Peyer's patch (tissue), 4 donors: ENCODE measurements around the gene CTSD. TPM values are rescaled to one million over a fixed set of nuclear protein-coding genes. Genes with fewer than 3 reads are reported as not detected.
A peak's percentile ranks its signal among the peaks of the same experiment; 100 is the strongest.

Source experiments
- DNase-seq, 3 donors: peaks; one replicate each; pipeline ENCODE4 v3.0.0-alpha.2; 2017 to 2019
- H3K27ac ChIP-seq, 4 donors: fragments of 200-600 bp; sonication (generic); one replicate each; pipeline ENCODE4 v1.5.1; 2016 to 2019
- H3K27me3 ChIP-seq, 2 donors: fragments of 200-600 bp; sonication (generic); one replicate each; pipeline ENCODE4 v1.5.1; 2019
- H3K36me3 ChIP-seq, 3 donors: fragments of 200-600 bp; sonication (generic); one replicate each; pipeline ENCODE4 v1.5.1; 2016 to 2019
- H3K4me1 ChIP-seq, 4 donors: fragments of 200-600 bp; sonication (generic); one replicate each; pipeline ENCODE4 v1.5.1; 2016 to 2019
- H3K4me3 ChIP-seq, 4 donors: fragments of 200-600 bp; sonication (generic); 1 replicate in 3 of 4; 2 replicates in 1 of 4; pipeline ENCODE4 v1.5.1; 2016 to 2019; ENCODE audit warnings: mild to moderate bottlenecking in 1 of 4
- H3K9me3 ChIP-seq, 4 donors: fragments of 200-600 bp; sonication (generic); one replicate each; pipeline ENCODE4 v1.5.1; 2016 to 2019; ENCODE audit warnings: mild to moderate bottlenecking in 1 of 4
- CTCF ChIP-seq, 6 experiments: fragments of 450-650 bp in 4 of 6; fragments of 200-600 bp in 2 of 6; sonication (generic) in 1 of 6; IDR thresholded peaks; one replicate each; pipeline ENCODE4 v1.5.1; 2017 to 2019; ENCODE audit warnings: antibody characterized with exemption in 6 of 6, mild to moderate bottlenecking in 3 of 6, moderate library complexity in 1 of 6
- POLR2A ChIP-seq, 2 donors: fragments of 450-650 bp; IDR thresholded peaks; one replicate each; pipeline ENCODE4 v1.5.1; 2017; ENCODE audit warnings: antibody characterized with exemption in 2 of 2, mild to moderate bottlenecking in 2 of 2, moderate library complexity in 2 of 2
- total RNA-seq, 4 donors: library from RNA; depleted of rRNA; stranded (reverse); fragments of >200 nt; gene quantifications; one replicate each; pipeline ENCODE4 v1.1.0, GENCODE V29; 2016

Gene CTSD
- total RNA-seq, 4 donors from 2014 or later = 129 to 1,688 (median 1,221) TPM

- Histone ChIP-seq H3K27me3 (no peaks in the 10 kb centered on the region), H3K27ac (no peak overlapping the region), H3K9me3 (no peaks in the 10 kb centered on the region), H3K4me1 (no peaks in the 10 kb centered on the region), H3K4me3 (no peak overlapping the region), H3K36me3 (no peaks in the 10 kb centered on the region)
- no peak for TF ChIP-seq POLR2A (IDR thresholded peaks at IDR 0.05)
- TF ChIP-seq CTCF (IDR thresholded peaks at IDR 0.05) = no peak
- peak in 1 of 3 donors; percentile 37 for DNase-seq
Measured at GRCh38 chr11:1738380-1738779, 25.3 kb downstream of the CTSD start.

- Histone ChIP-seq H3K36me3 (no peaks in the 10 kb centered on the region), H3K27me3 (no peaks in the 10 kb centered on the region), H3K9me3 (no peaks in the 10 kb centered on the region), H3K4me3 (no peak overlapping the region), H3K4me1 (no peaks in the 10 kb centered on the region), H3K27ac (no peak overlapping the region)
- no peak for TF ChIP-seq POLR2A (IDR thresholded peaks at IDR 0.05)
- no peak for TF ChIP-seq CTCF (IDR thresholded peaks at IDR 0.05)
- peak in 1 of 3 donors; percentile 19 for DNase-seq
Measured at GRCh38 chr11:1737080-1737757, 26.5 kb downstream of the CTSD start.

GRCh38 chr11:1736447-1736992 lies 27.2 kb downstream of the CTSD start:
- TF ChIP-seq CTCF (IDR thresholded peaks at IDR 0.05) (no peak), POLR2A (IDR thresholded peaks at IDR 0.05) (no peak)
- no peaks in the 10 kb centered on the region for H3K9me3 ChIP-seq
- peak in 1 of 3 donors; percentile 2 for DNase-seq
- H3K27ac ChIP-seq = no peak overlapping the region
- no peak overlapping the region for H3K4me3 ChIP-seq
- H3K27me3 ChIP-seq = no peaks in the 10 kb centered on the region
- H3K36me3 ChIP-seq = no peaks in the 10 kb centered on the region
- no peaks in the 10 kb centered on the region for H3K4me1 ChIP-seq

GRCh38 chr11:1735271-1735670 lies 28.5 kb downstream of the CTSD start:
- Histone ChIP-seq H3K27me3 (no peaks in the 10 kb centered on the region), H3K4me1 (no peaks in the 10 kb centered on the region), H3K27ac (no peak overlapping the region), H3K36me3 (no peaks in the 10 kb centered on the region), H3K9me3 (no peaks in the 10 kb centered on the region), H3K4me3 (no peak overlapping the region)
- TF ChIP-seq POLR2A (IDR thresholded peaks at IDR 0.05) (no peak), CTCF (IDR thresholded peaks at IDR 0.05) (no peak)
- DNase-seq = no peak

GRCh38 chr11:1734641-1735081 lies 29.1 kb downstream of the CTSD start:
- H3K9me3 ChIP-seq = no peaks in the 10 kb centered on the region
- H3K27me3 ChIP-seq = no peaks in the 10 kb centered on the region
- peak in 1 of 3 donors; percentile 44 for DNase-seq
- H3K36me3 ChIP-seq = no peaks in the 10 kb centered on the region
- no peak for TF ChIP-seq POLR2A (IDR thresholded peaks at IDR 0.05)
- no peak for TF ChIP-seq CTCF (IDR thresholded peaks at IDR 0.05)
- no peak overlapping the region for H3K4me3 ChIP-seq
- no peaks in the 10 kb centered on the region for H3K4me1 ChIP-seq
- H3K27ac ChIP-seq = no peak overlapping the region
